ENCODE results near the gene TGIF1. TPM values are rescaled to one million over a fixed set of nuclear protein-coding genes. Genes with fewer than 3 reads are reported as not detected.

TGIF1 gene
- total and polyA plus RNA-seq, 4 donors, result 49.1 to 74.5 (median 58.4) TPM

DNA sequence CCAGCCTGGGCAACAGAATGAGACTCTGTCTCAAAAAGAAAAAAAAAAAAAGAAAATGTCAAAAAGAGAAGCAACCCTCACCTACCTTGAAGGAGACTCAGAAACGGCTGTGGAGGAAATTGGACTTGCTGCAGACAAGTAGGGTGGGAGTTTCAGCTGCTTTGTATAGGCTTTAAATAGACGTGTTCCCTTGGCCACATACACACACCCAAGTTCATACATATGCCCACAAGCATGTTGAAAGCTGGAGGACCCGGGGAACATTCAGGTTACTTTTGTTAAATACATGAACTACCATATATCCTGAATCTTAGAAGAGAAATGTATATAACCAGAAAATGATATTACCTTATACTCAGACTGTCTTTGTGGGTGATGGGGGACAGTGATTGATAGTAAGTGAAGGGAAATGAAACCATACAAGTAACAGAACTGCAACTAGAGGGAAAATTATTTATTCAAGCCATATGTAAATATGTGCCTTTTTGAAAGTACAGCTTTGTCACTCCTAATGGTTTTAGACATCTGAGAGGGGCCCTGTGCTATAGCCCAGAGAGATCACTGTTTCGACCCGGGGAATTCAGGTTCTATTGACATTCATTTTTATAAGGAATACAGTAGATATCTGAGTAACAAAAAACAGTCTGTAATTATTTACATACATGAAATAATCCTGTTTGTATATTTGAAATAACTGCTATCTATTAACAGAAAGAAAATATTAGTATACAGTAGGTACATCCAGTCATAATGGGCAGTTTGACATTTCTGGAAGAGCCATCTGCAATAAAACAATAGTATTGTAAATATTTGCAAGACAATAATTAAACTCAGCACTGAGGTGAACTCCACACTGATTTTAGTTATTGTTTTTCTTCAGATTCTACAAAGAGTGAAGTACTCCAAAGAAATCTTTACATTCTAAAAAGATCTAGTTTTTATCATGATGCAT is 48.0 kb upstream of the TGIF1 start:
- H3K27ac ChIP-seq (ENCODE audit: low read depth in 1 of 2, low read length in 1 of 2), result no peak overlapping the region
- no peak for DNase-seq
- H3K4me1 ChIP-seq (ENCODE audit: control insufficient read depth in 5 of 5, insufficient read depth in 5 of 5, low read length in 5 of 5), result peaks cover 0 to 4% (median 0%) of the 10 kb centered on the region in 5 donors
- no peaks in the 10 kb centered on the region for H3K36me3 ChIP-seq (ENCODE audit: control insufficient read depth in 4 of 4, insufficient read depth in 4 of 4, low read length in 4 of 4)
- ATAC-seq (ENCODE audit: insufficient read depth, low FRiP score), result no peak
- TF ChIP-seq, protein P1, sequence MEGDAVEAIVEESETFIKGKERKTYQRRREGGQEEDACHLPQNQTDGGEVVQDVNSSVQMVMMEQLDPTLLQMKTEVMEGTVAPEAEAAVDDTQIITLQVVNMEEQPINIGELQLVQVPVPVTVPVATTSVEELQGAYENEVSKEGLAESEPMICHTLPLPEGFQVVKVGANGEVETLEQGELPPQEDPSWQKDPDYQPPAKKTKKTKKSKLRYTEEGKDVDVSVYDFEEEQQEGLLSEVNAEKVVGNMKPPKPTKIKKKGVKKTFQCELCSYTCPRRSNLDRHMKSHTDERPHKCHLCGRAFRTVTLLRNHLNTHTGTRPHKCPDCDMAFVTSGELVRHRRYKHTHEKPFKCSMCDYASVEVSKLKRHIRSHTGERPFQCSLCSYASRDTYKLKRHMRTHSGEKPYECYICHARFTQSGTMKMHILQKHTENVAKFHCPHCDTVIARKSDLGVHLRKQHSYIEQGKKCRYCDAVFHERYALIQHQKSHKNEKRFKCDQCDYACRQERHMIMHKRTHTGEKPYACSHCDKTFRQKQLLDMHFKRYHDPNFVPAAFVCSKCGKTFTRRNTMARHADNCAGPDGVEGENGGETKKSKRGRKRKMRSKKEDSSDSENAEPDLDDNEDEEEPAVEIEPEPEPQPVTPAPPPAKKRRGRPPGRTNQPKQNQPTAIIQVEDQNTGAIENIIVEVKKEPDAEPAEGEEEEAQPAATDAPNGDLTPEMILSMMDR (IDR thresholded peaks at IDR 0.05; ENCODE audit: control extremely low read depth, extremely low read depth), result no peak
- no peak overlapping the region for H3K9ac ChIP-seq (ENCODE audit: insufficient read depth in 1 of 2, low read length in 2 of 2)
- WGBS, 2 donors, result 79 to 84% methylated on average over 5 of the region's 5 CpGs
- H3K4me3 ChIP-seq, result no peak overlapping the region
- peaks cover 0 to 3% (median 0%) of the 10 kb centered on the region in 4 donors for H3K9me3 ChIP-seq (ENCODE audit: control insufficient read depth in 4 of 4, insufficient read depth in 3 of 4, low read length in 3 of 4)
- no peaks in the 10 kb centered on the region for H3K27me3 ChIP-seq (ENCODE audit: control insufficient read depth in 3 of 3, insufficient read depth in 3 of 3, low read length in 2 of 3)

DNA sequence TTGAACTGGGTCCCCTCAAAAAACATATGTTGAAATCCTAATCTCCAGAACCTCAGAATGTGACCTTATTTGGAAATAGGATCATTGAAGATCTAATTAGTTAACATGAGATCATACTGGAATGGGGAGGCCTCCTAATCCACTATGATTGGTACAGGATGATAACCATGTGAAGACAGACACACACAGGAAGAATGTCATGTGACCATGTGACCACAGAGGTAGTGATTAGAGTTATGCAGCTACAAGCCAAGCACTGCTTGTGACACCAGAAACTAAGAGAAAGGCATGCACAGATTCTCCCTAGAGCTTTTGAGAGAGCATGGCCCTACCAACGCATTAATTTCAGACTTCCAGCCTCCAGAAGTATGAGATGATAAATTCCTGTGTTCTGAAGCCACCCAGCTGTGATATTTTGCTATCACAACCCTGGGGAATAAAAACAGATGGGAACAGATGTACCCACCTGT is 47.0 kb upstream of the TGIF1 start:
- DNase-seq, result no peak
- Histone ChIP-seq H3K27me3 (ENCODE audit: control insufficient read depth in 3 of 3, insufficient read depth in 3 of 3, low read length in 2 of 3) (no peaks in the 10 kb centered on the region), H3K36me3 (ENCODE audit: control insufficient read depth in 4 of 4, insufficient read depth in 4 of 4, low read length in 4 of 4) (no peaks in the 10 kb centered on the region), H3K4me1 (ENCODE audit: control insufficient read depth in 5 of 5, insufficient read depth in 5 of 5, low read length in 5 of 5) (peaks cover 0 to 4% (median 0%) of the 10 kb centered on the region in 5 donors), H3K4me3 (no peak overlapping the region), H3K9me3 (ENCODE audit: control insufficient read depth in 4 of 4, insufficient read depth in 3 of 4, low read length in 3 of 4) (peaks cover 0 to 3% (median 0%) of the 10 kb centered on the region in 4 donors), H3K9ac (ENCODE audit: insufficient read depth in 1 of 2, low read length in 2 of 2) (no peak overlapping the region), H3K27ac (ENCODE audit: low read depth in 1 of 2, low read length in 1 of 2) (no peak overlapping the region)
- ATAC-seq (ENCODE audit: insufficient read depth, low FRiP score), result no peak
- TF ChIP-seq, protein P1 (IDR thresholded peaks at IDR 0.05; ENCODE audit: control extremely low read depth, extremely low read depth), result no peak
- 70 to 94% methylated on average over 1 of the region's 1 CpG for WGBS, 2 donors

DNA sequence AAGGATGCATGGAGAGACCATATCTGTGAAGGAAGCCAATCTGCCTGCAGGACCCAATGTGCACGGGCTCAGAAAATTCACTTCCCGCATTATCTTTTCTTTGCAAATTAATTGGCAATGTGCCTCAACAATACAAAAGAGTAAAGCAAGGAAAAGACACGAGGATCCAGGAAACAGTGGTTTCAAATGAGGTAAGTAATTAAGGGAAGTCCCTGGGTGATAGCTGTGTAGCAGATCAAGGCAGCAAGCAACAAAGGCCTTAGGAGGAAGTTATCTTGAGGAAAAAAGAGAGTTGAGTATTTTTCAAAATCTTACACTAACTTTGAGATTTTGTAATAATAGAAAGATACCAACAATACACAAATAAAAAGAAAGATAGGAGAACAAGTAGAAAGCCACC is 44.3 kb upstream of the TGIF1 start:
- WGBS, 2 donors, result 10 to 31% methylated on average over 3 of the region's 3 CpGs
- ATAC-seq (ENCODE audit: insufficient read depth, low FRiP score), result no peak
- H3K9ac ChIP-seq (ENCODE audit: insufficient read depth in 1 of 2, low read length in 2 of 2), result no peak overlapping the region

More for the DNA sequence above, 44.3 kb upstream of the TGIF1 start:
- Histone ChIP-seq H3K36me3 (ENCODE audit: control insufficient read depth in 4 of 4, insufficient read depth in 4 of 4, low read length in 4 of 4) (no peaks in the 10 kb centered on the region), H3K9me3 (ENCODE audit: control insufficient read depth in 4 of 4, insufficient read depth in 3 of 4, low read length in 3 of 4) (peaks cover 0 to 3% (median 0%) of the 10 kb centered on the region in 4 donors), H3K4me1 (ENCODE audit: control insufficient read depth in 5 of 5, insufficient read depth in 5 of 5, low read length in 5 of 5) (peaks cover 0 to 4% (median 0%) of the 10 kb centered on the region in 5 donors), H3K4me3 (no peak overlapping the region), H3K27me3 (ENCODE audit: control insufficient read depth in 3 of 3, insufficient read depth in 3 of 3, low read length in 2 of 3) (no peaks in the 10 kb centered on the region), H3K27ac (ENCODE audit: low read depth in 1 of 2, low read length in 1 of 2) (no peak overlapping the region)
- no peak for DNase-seq
- TF ChIP-seq, protein P1 (IDR thresholded peaks at IDR 0.05; ENCODE audit: control extremely low read depth, extremely low read depth), result no peak

All from lung (tissue), 12 donors.